AG04449 (cell line): ENCODE data around the gene CAMK2A.

ENCODE experiments used
- CTCF ChIA-PET: fragments of 350-600 bp; formaldehyde crosslinking; extraction: SDS; loops from one replicate; lab custom pipeline; 2021; ENCODE audit warnings: antibody characterized with exemption; lab: Yijun Ruan, JAX
- POLR2A ChIA-PET: fragments of 400-600, 350-600 bp; formaldehyde crosslinking; extraction: SDS; loops from one replicate; lab custom pipeline; 2020; ENCODE audit warnings: antibody characterized with exemption, inconsistent platforms; lab: Yijun Ruan, JAX
- DNase-seq: peaks from one replicate; pipeline ENCODE4 v3.0.0-alpha.2; 2010; ENCODE audit warnings: low read depth, low spot score
- H3K4me3 ChIP-seq: 2 replicates; pipeline ENCODE4 v1.5.1; 2011; ENCODE audit warnings: low read depth, mild to moderate bottlenecking, control low read depth, low read length
- TF ChIP-seq, protein P1 (sequence below): IDR thresholded peaks from one replicate; pipeline ENCODE4 v1.5.1; 2011; ENCODE audit warnings: mild to moderate bottlenecking, moderate library complexity, low read length, control low read depth, inconsistent platforms; ENCODE audit not compliant: insufficient read depth; ENCODE audit errors: missing control alignments

CAMK2A gene

DNA sequence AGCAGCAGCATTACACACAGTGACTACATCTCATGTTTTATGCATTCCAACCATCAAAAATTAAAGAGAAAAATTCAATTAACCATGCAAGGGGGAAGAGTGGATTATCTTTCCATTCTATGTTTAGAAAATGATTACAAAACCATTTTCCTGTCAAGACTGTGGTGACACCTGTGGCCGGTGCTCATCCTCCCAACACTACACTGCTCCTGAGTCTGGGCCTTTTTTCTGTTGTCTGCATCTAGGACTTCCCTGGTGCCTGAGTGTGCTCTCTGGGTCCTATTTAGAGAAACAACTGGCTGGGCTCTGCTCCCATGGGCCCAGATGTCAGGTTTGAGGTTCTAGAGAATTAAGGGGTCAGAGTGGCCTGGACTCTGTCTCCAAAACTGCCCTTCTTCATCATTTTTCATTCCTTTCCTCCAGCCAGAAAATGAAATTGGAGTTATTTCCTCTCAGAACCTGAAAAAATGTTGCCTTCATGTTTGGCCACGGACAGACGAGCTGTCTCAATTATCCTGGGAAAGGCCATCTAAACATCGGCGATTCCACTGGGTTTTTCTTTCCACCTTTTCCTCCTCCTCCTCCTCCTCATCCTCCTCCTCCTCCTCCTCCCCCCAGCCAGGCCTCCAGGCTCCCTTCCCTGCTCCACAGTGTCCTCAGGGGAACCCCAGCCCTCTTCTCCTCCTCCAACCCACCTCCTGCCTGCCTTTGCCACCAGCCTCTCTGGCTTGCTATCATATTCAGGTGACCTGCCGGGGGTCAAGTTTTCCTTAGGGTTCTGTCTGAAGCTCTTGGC lies 24.5 kb upstream of the CAMK2A start:
- ChIA-PET CTCF (interaction anchor here (2.4 kb wide), 1 partner anchor 13 kb away, joined by 5 read pairs; no protein-coding TSS in a partner anchor), POLR2A (no interaction called here)
- TF ChIP-seq, protein P1, sequence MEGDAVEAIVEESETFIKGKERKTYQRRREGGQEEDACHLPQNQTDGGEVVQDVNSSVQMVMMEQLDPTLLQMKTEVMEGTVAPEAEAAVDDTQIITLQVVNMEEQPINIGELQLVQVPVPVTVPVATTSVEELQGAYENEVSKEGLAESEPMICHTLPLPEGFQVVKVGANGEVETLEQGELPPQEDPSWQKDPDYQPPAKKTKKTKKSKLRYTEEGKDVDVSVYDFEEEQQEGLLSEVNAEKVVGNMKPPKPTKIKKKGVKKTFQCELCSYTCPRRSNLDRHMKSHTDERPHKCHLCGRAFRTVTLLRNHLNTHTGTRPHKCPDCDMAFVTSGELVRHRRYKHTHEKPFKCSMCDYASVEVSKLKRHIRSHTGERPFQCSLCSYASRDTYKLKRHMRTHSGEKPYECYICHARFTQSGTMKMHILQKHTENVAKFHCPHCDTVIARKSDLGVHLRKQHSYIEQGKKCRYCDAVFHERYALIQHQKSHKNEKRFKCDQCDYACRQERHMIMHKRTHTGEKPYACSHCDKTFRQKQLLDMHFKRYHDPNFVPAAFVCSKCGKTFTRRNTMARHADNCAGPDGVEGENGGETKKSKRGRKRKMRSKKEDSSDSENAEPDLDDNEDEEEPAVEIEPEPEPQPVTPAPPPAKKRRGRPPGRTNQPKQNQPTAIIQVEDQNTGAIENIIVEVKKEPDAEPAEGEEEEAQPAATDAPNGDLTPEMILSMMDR, result no peak
- no peak overlapping the region for H3K4me3 ChIP-seq
- DNase-seq, result no peak

DNA sequence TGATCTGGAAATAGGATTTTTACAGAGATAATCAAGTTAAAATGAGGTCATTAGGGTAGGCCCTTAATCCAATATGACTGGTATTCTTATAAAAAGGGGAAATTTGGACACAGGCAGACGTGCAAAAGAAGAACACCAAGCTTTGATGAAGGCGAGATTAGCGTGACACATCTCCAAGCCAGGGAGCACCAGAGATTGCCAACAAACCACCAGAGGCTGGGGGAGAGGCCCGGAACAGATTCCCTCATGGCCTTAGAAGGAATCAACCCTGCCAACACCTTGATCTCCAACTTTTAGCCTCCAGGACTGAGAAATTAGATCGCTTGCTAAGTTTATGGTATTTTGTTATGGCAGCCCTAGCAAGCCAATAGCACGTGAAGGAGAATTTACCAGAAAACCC lies 23.9 kb upstream of the CAMK2A start:
- no peak overlapping the region for H3K4me3 ChIP-seq
- no peak for DNase-seq
- ChIA-PET POLR2A (no interaction called here), CTCF (no interaction called here)
- TF ChIP-seq, protein P1, result no peak

DNA sequence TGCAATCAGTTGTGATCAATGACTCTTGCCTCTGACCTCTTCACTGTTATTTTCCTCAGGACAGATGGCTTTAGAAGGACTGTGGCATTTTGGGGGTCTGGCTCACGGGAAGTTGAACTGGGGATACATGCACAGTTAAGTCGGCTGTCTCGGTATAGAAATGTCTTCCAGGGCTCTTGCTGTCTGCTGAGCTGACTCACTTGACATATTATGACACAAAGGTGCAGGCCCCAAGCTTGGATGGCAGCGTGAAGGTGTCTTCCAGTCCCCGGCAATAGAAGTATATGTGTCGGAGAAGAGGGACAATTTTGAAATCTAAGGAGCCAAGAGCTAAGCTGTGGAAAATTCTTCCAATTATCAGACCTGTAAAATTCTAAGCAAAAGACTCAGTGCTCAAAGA lies 22.9 kb upstream of the CAMK2A start:
- H3K4me3 ChIP-seq, result no peak overlapping the region
- POLR2A ChIA-PET, result interaction anchor here (1.2 kb wide), 1 partner anchor 10 kb away, joined by 3 read pairs; the partner anchor contains the start of gene ARSI
- TF ChIP-seq, protein P1, result no peak
- CTCF ChIA-PET, result interaction anchor here (1.3 kb wide), 1 partner anchor 10 kb away, joined by 5 read pairs; the partner anchor contains the start of gene ARSI
- no peak for DNase-seq

DNA sequence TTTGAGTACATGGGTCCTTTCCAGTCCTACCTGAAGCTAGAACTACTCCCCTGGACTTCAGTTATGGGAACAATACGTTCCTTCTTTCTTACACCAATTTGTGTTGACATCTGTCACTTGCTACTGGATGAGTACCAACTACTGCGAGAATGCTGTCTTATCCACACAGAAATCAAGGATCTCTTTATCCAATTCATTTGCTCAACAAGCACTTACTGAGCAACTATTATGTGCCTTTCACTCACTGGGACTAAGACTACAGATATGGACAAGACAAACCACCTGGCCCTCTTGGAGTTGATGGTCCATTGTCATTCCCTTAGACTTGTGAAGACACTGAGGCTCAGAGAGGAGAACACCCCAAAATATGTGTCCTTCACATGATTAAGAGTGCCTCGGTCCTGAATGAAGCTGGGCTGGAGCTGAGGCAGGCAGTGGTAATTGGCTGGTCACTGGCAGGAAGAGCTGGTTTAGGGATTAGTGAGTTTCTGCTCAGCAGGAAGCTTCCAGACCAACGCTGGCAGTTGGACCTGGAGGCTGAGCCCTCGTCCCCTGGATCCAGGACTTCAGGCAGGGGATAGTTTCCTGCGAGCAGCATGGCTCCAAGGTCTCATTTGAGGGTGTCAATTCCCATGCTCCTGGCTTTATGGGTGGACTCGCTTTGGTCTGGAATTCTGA lies 21.6 kb upstream of the CAMK2A start:
- H3K4me3 ChIP-seq, result no peak overlapping the region
- TF ChIP-seq, protein P1, result no peak
- POLR2A ChIA-PET, result interaction anchor here (1.2 kb wide), 1 partner anchor 9 kb away, joined by 3 read pairs; the partner anchor contains the start of gene ARSI
- CTCF ChIA-PET, result interaction anchor here (1.3 kb wide), 1 partner anchor 8 kb away, joined by 5 read pairs; the partner anchor contains the start of gene ARSI
- DNase-seq, result no peak

DNA sequence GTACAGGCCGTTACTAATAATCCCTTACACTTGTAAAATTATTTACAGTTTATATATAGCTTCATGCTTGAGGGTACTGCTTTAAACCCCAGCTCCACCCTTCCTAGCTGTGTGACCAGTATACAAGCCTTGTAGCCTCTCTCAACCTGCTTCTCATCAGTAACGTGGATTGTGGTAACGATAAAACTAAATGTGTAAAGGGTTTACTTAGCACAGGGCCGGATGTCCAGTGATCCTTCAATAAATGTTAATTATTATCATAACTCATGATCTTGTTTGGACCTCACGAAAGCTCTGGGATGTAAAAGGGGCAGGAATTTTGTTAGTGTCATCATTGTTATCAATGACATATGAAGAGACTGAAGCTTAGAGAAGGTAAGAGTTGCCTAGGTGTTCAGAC lies 20.7 kb upstream of the CAMK2A start:
- POLR2A ChIA-PET, result no interaction called here
- no peak for DNase-seq
- TF ChIP-seq, protein P1, result no peak
- H3K4me3 ChIP-seq, result no peak overlapping the region
- CTCF ChIA-PET, result interaction anchor here (1.3 kb wide), 1 partner anchor 10 kb away, joined by 3 read pairs; no protein-coding TSS in a partner anchor

DNA sequence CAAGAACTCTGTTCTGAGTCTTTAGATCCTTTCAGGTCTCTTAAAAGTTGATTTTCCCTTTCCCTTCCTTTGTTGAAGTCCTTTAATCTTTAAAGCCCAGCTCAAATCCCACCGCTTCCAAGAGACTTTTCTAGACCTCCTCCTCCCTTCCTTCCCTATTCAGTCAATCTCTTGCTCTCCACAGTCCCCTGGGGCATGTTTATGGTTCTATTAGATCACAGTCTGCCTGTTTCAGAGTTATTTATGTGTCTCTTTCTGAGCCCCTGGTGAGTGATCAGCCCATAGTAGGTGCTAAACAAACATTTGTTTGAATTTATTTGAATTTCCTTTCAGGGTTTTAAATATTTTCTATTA lies 20.3 kb upstream of the CAMK2A start:
- POLR2A ChIA-PET, result no interaction called here
- no peak overlapping the region for H3K4me3 ChIP-seq
- TF ChIP-seq, protein P1, result no peak
- DNase-seq, result no peak
- CTCF ChIA-PET, result interaction anchor here (1.3 kb wide), 1 partner anchor 10 kb away, joined by 3 read pairs; no protein-coding TSS in a partner anchor
